ENCODE results near the gene CIDEC. TPM values are rescaled to one million over a fixed set of nuclear protein-coding genes. Genes with fewer than 3 reads are reported as not detected.

The CIDEC gene, protein sequence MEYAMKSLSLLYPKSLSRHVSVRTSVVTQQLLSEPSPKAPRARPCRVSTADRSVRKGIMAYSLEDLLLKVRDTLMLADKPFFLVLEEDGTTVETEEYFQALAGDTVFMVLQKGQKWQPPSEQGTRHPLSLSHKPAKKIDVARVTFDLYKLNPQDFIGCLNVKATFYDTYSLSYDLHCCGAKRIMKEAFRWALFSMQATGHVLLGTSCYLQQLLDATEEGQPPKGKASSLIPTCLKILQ
- not detected in 2 replicates for total RNA-seq

DNA sequence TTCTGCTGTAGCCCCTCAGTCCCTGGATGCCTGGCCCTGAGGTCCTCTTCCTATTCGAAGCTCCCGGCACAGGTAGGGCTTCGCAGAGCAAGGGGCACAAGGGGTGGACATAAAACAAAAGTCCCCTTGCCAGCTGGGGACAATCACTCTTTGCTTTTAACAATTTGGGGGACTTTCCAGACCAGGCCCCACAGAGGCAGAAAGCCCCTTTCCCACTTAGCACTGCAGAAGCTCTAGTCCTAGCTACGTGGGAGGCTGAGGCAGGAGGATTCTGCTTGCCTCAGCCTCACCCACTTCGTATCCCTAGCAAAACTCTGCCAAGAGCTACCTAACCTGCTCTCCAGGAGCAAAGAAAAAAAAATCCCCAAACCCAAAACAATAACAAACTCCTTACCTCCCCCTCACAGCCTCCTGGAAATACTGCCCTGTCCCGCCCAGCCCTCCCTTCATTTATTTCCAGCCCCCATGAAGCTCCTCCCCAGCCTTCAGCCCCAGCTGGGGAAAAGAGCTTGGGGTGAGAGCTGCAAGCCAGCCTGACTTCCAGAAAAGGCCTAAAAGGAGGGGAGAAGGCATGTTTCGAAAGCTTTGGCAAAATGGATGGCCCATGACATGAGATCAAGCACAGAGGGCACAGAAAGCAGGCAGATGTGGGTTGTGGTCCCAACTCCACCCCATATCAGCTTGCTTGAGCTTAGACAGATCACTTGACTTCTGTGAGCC is at the start of gene CIDEC:
Gene CIDEC (minus strand): TSS at position 424 of the 720 bp plus-strand sequence. CDS start 1,767 bp downstream, outside the sequence.

DNA sequence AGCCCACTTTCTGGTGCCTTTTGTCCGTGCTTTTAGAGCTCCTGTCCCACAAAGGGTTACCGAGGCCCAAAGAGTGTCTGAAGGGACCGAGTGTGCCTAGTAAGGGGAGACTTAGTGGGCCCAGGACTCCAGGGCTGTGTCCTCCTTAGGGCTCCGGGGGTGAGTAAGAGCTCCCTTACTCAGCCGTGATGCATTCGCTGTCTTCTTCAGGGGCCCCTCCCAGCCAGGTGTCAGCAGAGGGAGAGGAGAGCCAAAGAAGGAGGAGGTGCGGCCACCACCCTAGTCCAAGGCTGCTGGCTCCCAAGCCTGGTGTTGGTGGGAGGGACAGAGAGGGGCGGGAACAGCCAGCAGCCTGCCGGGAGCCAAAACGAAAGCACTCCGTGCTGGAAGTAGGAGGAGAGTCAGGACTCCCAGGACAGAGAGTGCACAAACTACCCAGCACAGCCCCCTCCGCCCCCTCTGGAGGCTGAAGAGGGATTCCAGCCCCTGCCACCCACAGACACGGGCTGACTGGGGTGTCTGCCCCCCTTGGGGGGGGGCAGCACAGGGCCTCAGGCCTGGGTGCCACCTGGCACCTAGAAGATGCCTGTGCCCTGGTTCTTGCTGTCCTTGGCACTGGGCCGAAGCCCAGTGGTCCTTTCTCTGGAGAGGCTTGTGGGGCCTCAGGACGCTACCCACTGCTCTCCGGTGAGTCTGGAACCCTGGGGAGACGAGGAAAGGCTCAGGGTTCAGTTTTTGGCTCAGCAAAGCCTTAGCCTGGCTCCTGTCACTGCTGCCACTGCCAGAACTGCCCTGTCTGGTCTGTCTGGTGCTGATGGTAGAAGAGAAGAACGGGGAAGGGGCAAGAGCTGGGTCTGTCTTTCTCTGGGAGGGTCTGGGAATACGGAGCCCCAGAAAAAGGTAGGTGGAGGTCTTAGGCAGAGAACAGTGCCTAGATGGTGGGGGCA is 37.0 kb upstream of the CIDEC start, which contains the start of gene IL17RC:
Gene IL17RC (plus strand): TSS at position 365 of the 947 bp plus-strand sequence. CDS start 218 bp downstream, at position 583.

DNA sequence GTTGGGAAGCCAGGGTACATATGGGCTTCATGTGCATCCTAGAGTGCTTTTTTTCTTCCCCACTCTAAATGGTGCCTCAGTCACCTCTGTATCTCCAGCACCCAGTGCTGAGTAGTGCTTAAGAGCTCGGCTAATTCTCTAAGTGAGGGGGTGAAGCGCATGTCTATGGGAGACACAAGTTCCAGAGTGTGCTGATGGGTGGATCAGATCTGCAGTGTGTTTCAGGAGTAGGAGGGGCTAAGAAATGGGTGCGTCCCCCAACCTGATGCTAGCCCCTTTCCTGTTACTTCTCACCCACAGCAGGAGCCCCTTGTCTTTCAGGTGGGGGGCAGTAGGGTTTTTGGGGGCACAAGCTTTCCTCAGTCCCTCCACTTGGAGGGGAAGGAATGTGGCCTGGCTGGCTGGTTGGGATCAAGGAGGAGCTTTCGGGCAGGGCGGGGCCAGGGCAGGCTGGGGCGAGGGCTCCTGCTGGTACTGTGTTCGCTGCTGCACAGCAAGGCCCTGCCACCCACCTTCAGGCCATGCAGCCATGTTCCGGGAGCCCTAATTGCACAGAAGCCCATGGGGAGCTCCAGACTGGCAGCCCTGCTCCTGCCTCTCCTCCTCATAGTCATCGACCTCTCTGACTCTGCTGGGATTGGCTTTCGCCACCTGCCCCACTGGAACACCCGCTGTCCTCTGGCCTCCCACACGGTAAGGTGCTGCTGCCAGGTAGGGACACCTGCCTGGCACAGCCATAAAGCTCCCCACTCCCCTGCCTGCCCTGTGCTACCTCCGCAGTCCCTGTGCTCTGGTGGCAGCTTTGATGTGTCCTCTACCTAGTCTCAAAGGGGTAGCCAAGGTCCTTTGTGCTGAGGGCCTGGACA is 22.6 kb upstream of the CIDEC start, which contains the start of gene IL17RE:
Gene IL17RE (plus strand): TSS at position 477 of the 866 bp plus-strand sequence. CDS start 85 bp downstream, at position 562.

DNA sequence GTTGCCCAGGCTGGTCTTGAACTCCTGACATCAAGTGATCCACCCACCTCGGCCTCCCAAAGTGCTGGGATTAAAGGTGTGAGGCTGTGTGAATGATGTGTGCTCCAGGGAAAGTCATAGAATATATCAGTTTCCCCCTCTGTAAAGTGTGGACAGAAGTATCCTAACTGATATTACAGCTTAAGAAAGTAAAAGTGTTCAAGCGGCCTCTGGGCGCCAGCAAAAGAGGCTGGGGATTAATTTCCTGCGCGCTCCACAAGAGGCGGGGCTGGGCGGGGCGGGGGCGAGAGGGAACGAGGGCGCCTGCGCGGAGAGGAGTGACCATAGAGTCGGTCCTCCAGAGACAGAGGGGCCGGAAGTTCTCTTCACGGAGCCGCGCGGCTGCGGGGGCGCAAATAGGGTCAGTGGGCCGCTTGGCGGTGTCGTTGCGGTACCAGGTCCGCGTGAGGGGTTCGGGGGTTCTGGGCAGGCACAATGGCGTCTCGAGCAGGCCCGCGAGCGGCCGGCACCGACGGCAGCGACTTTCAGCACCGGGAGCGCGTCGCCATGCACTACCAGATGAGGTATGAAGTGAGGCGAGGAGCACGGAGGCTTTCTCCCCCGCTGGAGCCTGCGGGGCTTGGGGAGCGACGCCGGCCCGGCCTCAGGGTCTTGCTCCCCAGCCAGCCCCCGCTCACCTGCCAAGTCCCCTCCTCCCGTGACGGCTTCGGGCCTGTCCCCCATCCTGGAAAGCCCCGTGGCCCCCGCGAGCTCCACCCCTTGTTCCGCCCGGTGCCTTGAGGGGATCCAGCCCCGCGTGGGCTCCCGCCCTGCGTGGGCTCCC is 10.4 kb upstream of the CIDEC start, which contains the start of gene JAGN1:
Gene JAGN1 (plus strand): TSS at position 362 of the 823 bp plus-strand sequence. CDS start 113 bp downstream, at position 475.

DNA sequence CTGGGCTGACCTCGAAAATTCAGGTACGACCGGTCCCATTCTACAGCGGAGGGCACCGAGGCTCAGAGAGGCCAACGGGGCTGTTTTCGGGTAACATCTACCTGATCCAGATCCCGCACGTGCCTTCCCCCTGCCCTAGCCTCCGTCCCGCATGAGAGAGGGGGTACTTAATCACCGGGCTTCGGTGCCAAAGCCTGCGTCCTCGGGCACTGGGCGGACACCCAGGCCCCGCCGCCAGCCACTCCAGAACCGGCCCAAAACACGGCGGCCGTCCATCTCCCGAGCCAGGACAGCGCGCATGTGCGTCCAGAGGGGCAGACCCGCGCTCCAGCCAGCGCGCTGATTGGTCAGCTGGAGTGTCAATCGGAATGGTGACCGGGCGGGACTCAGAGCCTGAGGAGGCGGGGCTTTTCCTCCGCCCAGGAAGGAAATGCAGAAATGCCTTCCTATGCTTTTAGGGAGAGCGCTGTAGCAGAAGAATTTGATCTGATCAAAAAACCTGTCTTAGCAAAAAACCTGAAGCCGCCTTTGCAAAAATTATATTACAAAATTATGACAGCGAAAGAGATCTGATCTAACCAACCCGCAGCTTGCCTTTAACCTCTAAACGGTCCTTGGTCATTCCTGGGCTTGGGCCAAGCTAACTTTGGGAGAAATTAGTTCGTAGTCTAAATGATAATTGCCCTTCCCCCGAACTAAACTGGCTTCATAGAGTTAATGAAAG is 36.2 kb downstream of the CIDEC start, which contains the start of gene RPUSD3:
Gene RPUSD3 (minus strand): TSS at position 294 of the 724 bp plus-strand sequence. CDS start 18 bp downstream, at position 276.

Other genes starting within 250 kb of the CIDEC start
- 26.0 and 30.1 TPM in 2 replicates for gene MTMR14, start 230.7 kb downstream of the CIDEC start, total RNA-seq
- not detected in 2 replicates for gene CPNE9, start 176.4 kb downstream of the CIDEC start, total RNA-seq
- 10.5 and 11.5 TPM in 2 replicates for gene BRPF1, start 148.5 kb downstream of the CIDEC start, total RNA-seq
- gene OGG1, start 130.3 kb downstream of the CIDEC start, total RNA-seq, result 13.9 and 18.1 TPM in 2 replicates
- 24.8 and 31.1 TPM in 2 replicates for gene CAMK1, start 110.3 kb downstream of the CIDEC start, total RNA-seq
- 98.4 and 133 TPM in 2 replicates for gene TADA3, start 87.8 kb downstream of the CIDEC start, total RNA-seq
- gene ARPC4, start 87.2 kb downstream of the CIDEC start, total RNA-seq, result 90.5 and 289 TPM in 2 replicates
- gene TTLL3, start 70.0 kb downstream of the CIDEC start, total RNA-seq, result 2.1 and 23.8 TPM in 2 replicates
- gene RPUSD3, start 36.2 kb downstream of the CIDEC start, total RNA-seq, result 46.7 and 59.6 TPM in 2 replicates
- gene JAGN1, start 10.4 kb upstream of the CIDEC start, total RNA-seq, result 43.6 and 54.5 TPM in 2 replicates
- gene IL17RE, start 22.6 kb upstream of the CIDEC start, total RNA-seq, result 0.88 and 1.0 TPM in 2 replicates
- 34.1 and 39.6 TPM in 2 replicates for gene IL17RC, start 36.8 kb upstream of the CIDEC start, total RNA-seq
- 18.8 and 21.3 TPM in 2 replicates for gene CRELD1, start 53.6 kb upstream of the CIDEC start, total RNA-seq
- 3.6 and 10.7 TPM in 2 replicates for gene PRRT3, start 72.2 kb upstream of the CIDEC start, total RNA-seq
- gene EMC3, start 106.6 kb upstream of the CIDEC start, total RNA-seq, result 38.4 and 115 TPM in 2 replicates
- 14.4 and 20.2 TPM in 2 replicates for gene FANCD2, start 146.2 kb upstream of the CIDEC start, total RNA-seq
- gene FANCD2OS, start 228.0 kb upstream of the CIDEC start, total RNA-seq, result not detected in 2 replicates
- 117 and 177 TPM in 2 replicates for gene BRK1, start 235.4 kb upstream of the CIDEC start, total RNA-seq

Data from epithelial cell of alveolus of lung (primary cell).